ENCODE data around the gene C16orf78. TPM values are rescaled to one million over a fixed set of nuclear protein-coding genes. Genes with fewer than 3 reads are reported as not detected.

C16orf78 gene
- total RNA-seq, 1 experiment from 2014 or later, result not detected

GRCh38 chr16:49441366-49441780 is 67.8 kb downstream of the C16orf78 start:
- Histone ChIP-seq H3K4me3 (ENCODE audit: insufficient read depth, low read depth, low read length) (no peak overlapping the region), H3K36me3 (replicated peaks; ENCODE audit: control insufficient read depth, insufficient read depth, low read length) (no peaks in the 10 kb centered on the region), H3K27me3 (ENCODE audit: control insufficient read depth, insufficient read depth, low read length) (no peaks in the 10 kb centered on the region)
- peak; percentile 89 for DNase-seq

- Histone ChIP-seq H3K27me3 (ENCODE audit: control insufficient read depth, insufficient read depth, low read length) (no peaks in the 10 kb centered on the region), H3K36me3 (replicated peaks; ENCODE audit: control insufficient read depth, insufficient read depth, low read length) (no peaks in the 10 kb centered on the region), H3K4me3 (ENCODE audit: insufficient read depth, low read depth, low read length) (no peak overlapping the region)
- DNase-seq, result no peak
Observed at GRCh38 chr16:49442805-49443204, 69.2 kb downstream of the C16orf78 start.

GRCh38 chr16:49443576-49443975 is 70.0 kb downstream of the C16orf78 start:
- no peak for DNase-seq
- no peaks in the 10 kb centered on the region for H3K27me3 ChIP-seq (ENCODE audit: control insufficient read depth, insufficient read depth, low read length)
- no peaks in the 10 kb centered on the region for H3K36me3 ChIP-seq (replicated peaks; ENCODE audit: control insufficient read depth, insufficient read depth, low read length)
- no peak overlapping the region for H3K4me3 ChIP-seq (ENCODE audit: insufficient read depth, low read depth, low read length)

GRCh38 chr16:49446805-49447204 is 73.2 kb downstream of the C16orf78 start:
- no peaks in the 10 kb centered on the region; the same call in 1 of the 2 replicates for H3K27me3 ChIP-seq (ENCODE audit: control insufficient read depth, insufficient read depth, low read length)
- H3K36me3 ChIP-seq (replicated peaks; ENCODE audit: control insufficient read depth, insufficient read depth, low read length), result no peaks in the 10 kb centered on the region
- H3K4me3 ChIP-seq (ENCODE audit: insufficient read depth, low read depth, low read length), result no peak overlapping the region
- DNase-seq, result no peak

Other genes starting within 250 kb of the C16orf78 start
- 0.74 and 2.5 TPM in 2 replicates for gene CBLN1, start 92.0 kb upstream of the C16orf78 start, total RNA-seq (2014; rRNA removed; shearing (Covaris generic))

Data from H7 (cell line).